VCaP (cell line): ENCODE results near the gene MS4A6E.
"Not testable (repeated sequence)": the region's sequence is repeated elsewhere in the genome, so short reads cannot be mapped to it uniquely, and the experiment has no call there.

ENCODE experiments used
- H3K27ac ChIP-seq: fragments of 450-650 bp; 2 replicates; pipeline ENCODE4 v1.5.1; 2017
- CTCF ChIP-seq: fragments of 450-650 bp; conservative IDR thresholded peaks from 2 replicates; pipeline ENCODE4 v1.5.1; 2017; ENCODE audit warnings: mild to moderate bottlenecking, moderate library complexity

The MS4A6E gene

DNA sequence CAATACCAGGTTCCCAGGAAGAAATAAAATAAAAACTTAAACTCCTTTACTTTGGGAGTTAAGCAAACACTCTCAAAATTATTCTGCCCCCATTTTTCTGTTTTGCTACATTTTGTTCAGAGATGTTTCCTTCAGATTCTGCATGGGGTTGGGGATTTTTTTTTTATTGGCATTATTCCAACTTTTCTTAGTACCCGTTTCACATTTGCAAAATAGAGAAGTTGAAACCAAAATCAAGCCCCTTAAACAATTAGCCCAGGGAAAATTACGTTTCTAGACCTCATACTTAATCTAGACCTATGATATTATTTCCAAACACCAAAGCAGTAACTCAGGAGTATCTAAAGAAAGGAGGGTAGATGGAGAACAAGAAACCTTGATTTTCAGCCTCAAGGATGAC, 30.7 kb downstream of the MS4A6E start:
- TF ChIP-seq CTCF = no peak
- H3K27ac ChIP-seq = no peak overlapping the region

DNA sequence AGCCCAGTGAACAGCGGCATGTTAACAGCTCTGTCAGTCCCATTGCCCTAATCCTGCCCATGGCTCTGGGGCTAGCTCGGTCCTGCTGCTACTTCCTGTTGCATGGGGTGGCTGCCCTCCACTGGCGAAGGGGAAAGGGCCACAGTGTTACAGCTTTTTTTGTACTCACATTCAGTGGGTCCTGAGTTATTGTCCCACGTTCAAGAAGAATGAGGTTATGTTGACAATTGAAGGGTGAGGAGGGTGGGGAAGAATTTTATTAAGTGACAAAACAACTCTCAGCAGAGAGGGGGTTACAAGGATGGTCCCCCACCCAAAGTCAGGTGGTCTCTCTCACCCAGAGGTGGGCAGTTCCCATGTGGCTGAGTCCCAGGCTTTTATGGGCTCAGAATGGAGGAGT, 33.6 kb downstream of the MS4A6E start:
- no peak overlapping the region for H3K27ac ChIP-seq
- TF ChIP-seq CTCF = no peak

DNA sequence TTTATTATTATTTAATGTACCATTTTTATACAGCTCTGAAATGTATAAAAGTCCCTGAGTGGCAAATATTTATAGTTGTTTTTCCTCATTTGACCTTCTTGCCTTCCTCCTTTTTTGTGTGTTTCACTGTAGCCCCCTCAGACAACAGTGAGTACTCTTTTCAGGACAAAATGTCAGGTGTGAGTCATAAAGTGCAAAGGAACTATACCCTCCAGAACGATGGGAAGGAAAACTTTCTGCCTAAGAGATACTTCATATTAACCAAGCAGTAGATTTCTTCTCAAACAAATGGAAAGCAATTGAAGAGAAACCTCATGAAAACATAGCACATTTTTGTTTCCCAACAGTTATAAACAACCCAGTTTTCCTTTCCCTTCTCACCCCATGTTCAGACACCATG, 35.2 kb downstream of the MS4A6E start:
- TF ChIP-seq CTCF = no peak
- no peak overlapping the region for H3K27ac ChIP-seq

- no peak overlapping the region for H3K27ac ChIP-seq
- TF ChIP-seq CTCF = peak; percentile 86
These were observed 36.8 kb downstream of the MS4A6E start for GRCh38 chr11:60363542-60364470.

GRCh38 chr11:60366262-60366904, 39.3 kb downstream of the MS4A6E start:
- H3K27ac ChIP-seq = not testable (repeated sequence)

GRCh38 chr11:60367009-60367408, 40.0 kb downstream of the MS4A6E start:
- TF ChIP-seq CTCF = no peak
- no peak overlapping the region for H3K27ac ChIP-seq

DNA sequence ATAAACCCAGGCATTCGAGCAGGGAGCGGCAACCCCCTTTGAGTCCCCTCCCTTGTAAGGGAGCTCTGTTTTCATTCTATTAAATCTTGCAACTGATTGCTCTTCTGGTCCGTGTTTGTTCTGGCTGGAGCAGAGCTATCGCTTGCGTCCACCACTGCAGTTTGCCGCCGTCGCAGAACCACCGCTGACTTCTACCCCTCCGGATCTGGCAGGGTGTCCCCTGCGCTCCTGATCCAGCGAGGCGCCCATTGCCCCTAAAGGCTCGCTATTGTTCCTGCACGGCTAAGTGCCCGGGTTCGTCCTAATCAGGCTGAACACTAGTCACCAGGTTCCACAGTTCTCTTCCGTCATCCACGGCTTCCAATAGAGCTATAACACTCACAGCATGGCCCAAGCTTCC, 40.8 kb downstream of the MS4A6E start:
- TF ChIP-seq CTCF = no peak
- H3K27ac ChIP-seq = no peak overlapping the region
